GM12875 (cell line): ENCODE measurements around the gene IL23R.

Experiments
- H3K4me3 ChIP-seq: one replicate; pipeline ENCODE4 v1.5.1; 2011; ENCODE audit warnings: low read depth, low read length, control low read depth
- TF ChIP-seq, protein P1 (sequence below): IDR thresholded peaks from 2 replicates; pipeline ENCODE4 v1.5.1; 2011; ENCODE audit warnings: low read depth, mild to moderate bottlenecking, control low read depth, inconsistent platforms, low read length, moderate library complexity, borderline replicate concordance; ENCODE audit not compliant: insufficient read depth

The IL23R gene

DNA sequence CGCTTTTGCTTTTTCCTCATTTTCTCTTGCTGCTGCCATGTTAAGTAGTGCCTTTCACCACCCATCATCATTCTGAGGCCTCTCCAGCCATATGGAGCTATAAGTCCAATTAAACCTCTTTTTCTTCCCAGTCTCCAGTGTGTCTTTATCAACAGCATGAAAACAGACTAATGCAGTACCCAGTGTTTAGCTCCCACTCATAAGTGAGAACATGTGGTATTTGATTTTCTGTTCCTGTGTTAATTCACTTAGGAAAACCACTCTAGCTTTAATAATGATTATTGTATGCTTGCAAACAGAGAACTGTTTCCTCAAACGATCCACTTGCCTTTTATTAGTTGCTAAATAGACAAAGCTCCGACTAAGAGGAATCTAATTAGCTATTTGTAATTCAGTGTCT lies 43.3 kb downstream of the IL23R start:
- TF ChIP-seq, protein P1, sequence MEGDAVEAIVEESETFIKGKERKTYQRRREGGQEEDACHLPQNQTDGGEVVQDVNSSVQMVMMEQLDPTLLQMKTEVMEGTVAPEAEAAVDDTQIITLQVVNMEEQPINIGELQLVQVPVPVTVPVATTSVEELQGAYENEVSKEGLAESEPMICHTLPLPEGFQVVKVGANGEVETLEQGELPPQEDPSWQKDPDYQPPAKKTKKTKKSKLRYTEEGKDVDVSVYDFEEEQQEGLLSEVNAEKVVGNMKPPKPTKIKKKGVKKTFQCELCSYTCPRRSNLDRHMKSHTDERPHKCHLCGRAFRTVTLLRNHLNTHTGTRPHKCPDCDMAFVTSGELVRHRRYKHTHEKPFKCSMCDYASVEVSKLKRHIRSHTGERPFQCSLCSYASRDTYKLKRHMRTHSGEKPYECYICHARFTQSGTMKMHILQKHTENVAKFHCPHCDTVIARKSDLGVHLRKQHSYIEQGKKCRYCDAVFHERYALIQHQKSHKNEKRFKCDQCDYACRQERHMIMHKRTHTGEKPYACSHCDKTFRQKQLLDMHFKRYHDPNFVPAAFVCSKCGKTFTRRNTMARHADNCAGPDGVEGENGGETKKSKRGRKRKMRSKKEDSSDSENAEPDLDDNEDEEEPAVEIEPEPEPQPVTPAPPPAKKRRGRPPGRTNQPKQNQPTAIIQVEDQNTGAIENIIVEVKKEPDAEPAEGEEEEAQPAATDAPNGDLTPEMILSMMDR: no peak
- no peak overlapping the region for H3K4me3 ChIP-seq

DNA sequence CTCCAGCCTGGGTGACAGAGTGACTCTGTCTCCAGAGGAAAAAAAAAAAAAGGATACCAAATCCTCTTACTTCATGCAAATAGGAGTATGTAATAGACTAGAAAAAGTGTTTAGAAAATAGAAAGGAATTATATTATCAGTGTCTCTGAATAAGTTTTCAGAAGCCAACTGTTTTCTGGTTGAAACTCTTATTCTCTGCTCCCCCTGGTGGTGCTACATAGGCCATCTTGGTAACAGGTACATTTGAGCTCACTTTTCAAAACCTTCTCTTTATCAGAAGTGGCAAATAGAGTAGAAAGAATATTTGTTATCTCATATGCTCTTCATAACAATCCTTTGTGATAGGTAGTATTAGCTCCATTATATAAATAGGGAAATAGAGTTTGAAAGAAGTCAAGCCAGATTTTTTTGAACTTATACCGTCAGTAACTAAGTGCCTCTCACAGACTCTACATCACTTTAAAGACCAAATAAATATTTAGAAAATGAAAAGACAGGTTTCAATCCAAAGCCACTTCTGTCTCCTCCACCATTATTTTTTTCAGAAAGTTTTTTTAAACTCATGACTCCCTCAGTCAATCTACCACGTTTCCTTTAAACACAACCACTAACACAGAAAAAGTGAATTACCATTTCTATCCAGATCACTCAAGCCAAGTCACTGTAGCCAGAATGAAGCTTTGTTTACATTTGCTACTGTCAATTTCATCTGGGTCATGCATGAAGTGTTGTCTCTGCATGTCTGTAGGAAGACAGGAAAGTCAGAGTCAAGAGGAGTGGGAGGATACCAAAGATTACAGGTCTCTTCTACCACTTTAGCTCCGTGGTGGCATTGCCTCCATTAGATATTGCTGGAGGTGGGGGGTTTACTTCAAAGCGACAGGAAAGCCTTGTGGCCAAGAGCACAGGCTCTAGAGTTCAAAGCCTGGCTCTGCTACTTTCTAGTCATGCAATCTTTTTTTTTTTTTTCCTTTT lies 45.6 kb downstream of the IL23R start:
- TF ChIP-seq, protein P1: peak; percentile 35; the same call in 1 of the 2 replicates
- no peak overlapping the region for H3K4me3 ChIP-seq

DNA sequence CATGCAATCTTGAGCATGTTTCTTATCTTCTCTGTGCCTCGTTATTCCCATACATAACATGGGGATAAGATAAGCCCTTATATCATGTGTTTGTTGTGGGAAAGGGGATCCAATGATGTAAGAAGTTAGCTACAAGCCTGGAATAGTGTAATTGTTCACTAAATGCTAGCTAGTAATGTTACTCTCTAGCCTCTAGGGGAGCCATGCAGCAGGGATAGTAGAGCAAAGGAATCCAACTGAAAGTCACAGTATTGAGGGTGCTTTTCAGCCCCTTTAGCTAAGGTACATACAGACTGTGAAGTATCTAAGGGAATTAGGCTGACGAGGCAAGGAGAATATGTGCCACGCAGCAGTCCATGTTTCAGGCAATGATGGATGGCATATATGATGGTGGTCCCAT lies 46.9 kb downstream of the IL23R start:
- TF ChIP-seq, protein P1: peak; percentile 55; the same call in 1 of the 2 replicates
- no peak overlapping the region for H3K4me3 ChIP-seq

DNA sequence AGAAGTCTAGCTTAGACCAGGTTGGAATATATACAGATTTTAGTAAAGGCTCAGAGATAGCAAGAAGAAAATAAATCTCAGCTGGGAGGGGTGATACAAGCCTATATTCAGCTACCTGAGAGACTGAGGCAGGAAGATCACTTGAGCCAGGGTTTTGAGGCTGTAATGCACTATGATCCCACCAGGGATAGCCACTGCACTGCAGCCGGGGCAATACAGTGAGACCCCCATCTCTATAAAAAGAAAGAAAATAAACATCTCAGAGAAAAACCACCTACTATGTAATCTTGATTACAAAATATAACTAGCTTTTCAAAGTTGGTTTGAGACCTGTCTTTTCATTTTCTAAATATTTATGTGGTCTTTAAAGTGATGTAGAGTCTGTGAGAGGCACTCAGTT lies 47.7 kb downstream of the IL23R start:
- no peak overlapping the region for H3K4me3 ChIP-seq
- TF ChIP-seq, protein P1: no peak

DNA sequence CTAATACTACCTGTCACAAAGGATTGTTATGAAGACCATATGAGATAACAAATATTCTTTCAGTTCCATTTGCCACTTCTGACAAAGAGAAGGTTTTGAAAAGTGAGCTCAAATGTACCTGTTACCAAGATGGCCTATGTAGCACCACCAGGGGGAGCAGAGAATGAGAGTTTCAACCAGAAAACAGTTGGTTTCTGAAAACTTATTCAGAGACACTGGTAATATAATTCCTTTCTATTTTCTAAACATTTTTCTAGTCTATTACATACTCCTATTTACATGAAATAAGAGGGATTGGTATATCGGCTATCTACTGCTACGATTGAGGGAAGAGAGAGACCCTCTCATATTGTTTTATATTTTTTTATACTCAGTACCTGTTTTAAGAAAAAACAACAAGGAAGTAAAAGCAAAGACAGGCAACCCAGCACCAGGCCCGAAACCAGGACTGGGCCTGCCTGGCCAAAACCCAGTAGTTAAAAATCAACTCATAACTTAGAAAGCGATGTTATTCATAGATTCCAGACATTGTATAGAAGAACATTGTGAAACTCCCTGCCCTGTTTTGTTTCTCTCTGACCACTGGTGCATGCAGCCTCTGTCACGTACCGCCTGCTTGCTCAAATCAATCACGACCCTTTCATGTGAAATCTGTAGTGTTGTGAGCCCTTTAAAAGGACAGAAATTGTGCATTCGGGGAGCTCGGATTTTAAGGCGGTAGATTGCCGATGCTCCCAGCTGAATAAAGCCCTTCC lies 48.3 kb downstream of the IL23R start:
- H3K4me3 ChIP-seq: no peak overlapping the region
- TF ChIP-seq, protein P1: peak; percentile 48; the same call in 1 of the 2 replicates

DNA sequence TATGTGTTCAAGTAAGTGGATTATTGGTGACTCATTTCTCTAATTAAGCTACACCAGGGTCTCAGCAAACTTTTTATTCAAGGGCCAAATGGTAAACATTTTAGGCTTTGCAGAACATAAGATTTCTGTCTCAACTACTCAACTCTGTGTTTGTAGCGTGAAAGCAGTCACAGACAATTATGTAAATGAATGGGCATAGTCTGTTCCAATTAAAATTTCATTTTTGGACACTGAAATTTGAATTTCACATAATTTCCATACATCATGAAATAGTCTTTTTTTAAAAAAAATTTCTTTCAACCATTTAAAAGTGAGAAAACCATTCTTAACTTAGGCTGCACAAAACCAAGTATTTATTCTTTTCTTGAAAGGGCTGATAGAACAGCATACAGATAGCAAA lies 50.1 kb downstream of the IL23R start:
- H3K4me3 ChIP-seq: no peak overlapping the region
- TF ChIP-seq, protein P1: no peak
